Heart right ventricle (tissue), 16 donors: ENCODE data around the gene PWWP2B. TPM values are rescaled to one million over a fixed set of nuclear protein-coding genes. Genes with fewer than 3 reads are reported as not detected.
A peak's percentile ranks its signal among the peaks of the same experiment; 100 is the strongest.

Experiments
- ATAC-seq, 8 donors: fragments of 200-7000 bp; cut with Tn5 transposase; one replicate each; pipeline ENCODE4 v1.9.1; 2020; ENCODE audit warnings: mild to moderate bottlenecking in 8 of 8, moderate library complexity in 8 of 8, moderate number of reproducible peaks in 1 of 8
- DNase-seq, 2 donors: peaks; one replicate each; pipeline ENCODE4 v3.0.0-alpha.2; 2020
- H3K27ac ChIP-seq, 10 donors: fragments of 200-600 bp; sonication (generic) in 2 of 10; one replicate each; pipeline versions ENCODE4 v1.5.0 to v1.8.0; 2020 to 2022; ENCODE audit warnings: mild to moderate bottlenecking in 3 of 10
- H3K27me3 ChIP-seq, 7 donors: fragments of 200-600 bp; one replicate each; pipeline ENCODE4 v1.8.0; 2021 to 2022; ENCODE audit warnings: mild to moderate bottlenecking in 2 of 7
- H3K36me3 ChIP-seq, 9 donors: fragments of 200-600 bp; sonication (generic) in 1 of 9; one replicate each; pipeline versions ENCODE4 v1.5.0 to v1.8.0; 2020 to 2022; ENCODE audit warnings: mild to moderate bottlenecking in 2 of 9
- H3K4me1 ChIP-seq, 9 donors: fragments of 200-600 bp; sonication (generic) in 1 of 9; one replicate each; pipeline versions ENCODE4 v1.5.0 to v1.8.0; 2020 to 2022; ENCODE audit warnings: mild to moderate bottlenecking in 4 of 9
- H3K4me3 ChIP-seq, 10 donors: fragments of 200-600 bp; sonication (generic) in 2 of 10; one replicate each; pipeline versions ENCODE4 v1.5.0 to v1.8.0; 2020 to 2022; ENCODE audit warnings: mild to moderate bottlenecking in 7 of 10, moderate library complexity in 2 of 10
- H3K9me3 ChIP-seq, 11 donors: fragments of 200-600 bp in 10 of 11; sonication (generic) in 2 of 11; one replicate each; pipeline versions ENCODE4 v1.5.0 to v1.8.0; 2013 to 2022; ENCODE audit warnings: mild to moderate bottlenecking in 2 of 11, control low read depth in 1 of 11, moderate library complexity in 1 of 11
- CTCF ChIP-seq, 9 donors: fragments of 200-600 bp; sonication (generic) in 2 of 9; IDR thresholded peaks; one replicate each; pipeline versions ENCODE4 v1.5.0 to v1.8.0; 2021 to 2022; ENCODE audit warnings: antibody characterized with exemption in 9 of 9, mild to moderate bottlenecking in 5 of 9, moderate library complexity in 1 of 9
- WGBS, 2 donors: extraction: QIAGEN DNeasy Blood & Tissue Kit; methylation state at CpG; one replicate each; pipeline ENCODE4 v1.1.7; 2013; ENCODE audit warnings: inconsistent platforms in 1 of 2; 5-methylcytosine and 5-hydroxymethylcytosine counted together
- intact Hi-C, 10 donors: fragments of 100-400 bp; cut with DNase I; formaldehyde crosslinking; loops; one replicate each; pipeline versions ENCODE4 v1.11.1 to v1.14.2; 2022
- polyA plus RNA-seq, 2 donors: library from polyadenylated mRNA; stranded (reverse); fragments of 200-250 nt; gene quantifications; one replicate each; pipeline ENCODE4 v1.2.3, GENCODE V29; 2013
- total RNA-seq, 10 donors: library from RNA; stranded (reverse); fragmentation: NEBNext Ultra II Directional in 3 of 10; extraction: Animal tissue kit (Norgen Biotek cat#: 25700) in 3 of 10; gene quantifications; one replicate each; pipeline versions ENCODE4 v1.2.1 to v1.2.4, GENCODE V29; 2021 to 2023
- donor health status: Arrhythmogenic right ventricular cardiomyopathy.
- donor health status: ischemic (EF 13 %, LVEDD 7.1; RV severe dilation, severe dysfunction).
- donor health status: healthy with polysubstance abuse.
- donor health status: DM: no; HTN: yes; CAD: no.
- donor health status: DM: no; HTN: no; CAD: no.
- donor health status: ischemic (EF 25% LVEDD 6.9; RV normal size, moderate dysfunction).
- donor health status: ischemic (EF 25% LVEDD 5.7; RV mildly dilated, moderate dysfunction).
- donor health status: healthy.
- donor health status: DM: yes; HTN: yes; CAD: no.
- donor health status: Ischemic cardiomyopathy.
- donor health status: ischemic (EF 35%, LVEDD 5.7; RV mildly dilated, moderate dysfunction).
- donor health status: nonischemic (EF 11% LVEDD 7.7; RV severe dilation, severe dysfunction).
- donor health status: DM: yes; HTN: yes; CAD: no.
- donor health status: PGD.
- donor health status: ischemic (EF 29% LVEDD 5.4; RV normal size, mild dysfunction).
- donor health status: nonischemic (EF 23%, LVEDD 6.1; RV moderate dilation, normal function).

The PWWP2B gene
- total and polyA plus RNA-seq, 12 donors, result 11.1 to 21.3 (median 15.0) TPM

DNA sequence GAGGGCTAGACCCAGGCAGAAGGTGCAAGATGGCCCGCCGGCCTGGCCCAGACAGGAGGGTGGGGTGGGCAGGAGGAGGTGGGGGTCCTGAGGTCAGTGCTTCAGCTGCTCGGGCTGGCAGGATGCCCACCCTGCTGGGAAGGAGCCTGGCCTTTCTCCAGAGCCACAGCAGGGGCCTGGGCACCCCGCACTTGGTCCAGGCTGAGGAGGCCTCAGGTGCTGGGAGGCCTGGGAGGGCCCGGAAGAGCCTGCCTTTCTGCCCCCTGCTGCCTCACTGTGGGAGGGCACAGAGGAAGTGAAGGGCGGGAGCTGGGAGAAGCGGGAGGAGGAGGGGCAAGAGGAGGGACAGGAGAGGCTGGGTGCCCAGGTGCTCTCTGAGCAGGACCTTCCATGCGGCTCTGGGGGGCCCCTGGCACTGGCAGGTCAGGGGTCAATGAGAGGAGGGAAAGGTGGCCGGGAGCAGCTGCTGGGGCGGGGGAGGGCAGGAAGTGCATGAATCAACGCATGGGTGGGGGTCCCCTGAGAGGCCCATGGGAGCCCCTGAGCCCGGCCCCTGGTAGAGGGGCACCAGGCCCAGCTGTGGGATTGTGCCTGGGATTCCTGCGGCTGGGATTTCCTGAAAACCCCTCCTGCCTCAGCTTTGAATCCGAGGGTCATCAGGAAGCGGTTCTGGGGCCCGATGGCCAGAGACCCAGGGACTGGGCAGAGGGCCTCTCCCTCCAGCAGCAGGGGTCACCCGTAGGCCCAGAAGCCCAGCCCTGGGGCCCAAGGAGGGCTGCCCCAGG is 49.9 kb downstream of the PWWP2B start:
- H3K4me1 ChIP-seq, result peaks cover 0 to 40% (median 16%) of the 10 kb centered on the region in 9 donors
- H3K36me3 ChIP-seq, result no peaks in the 10 kb centered on the region
- ATAC-seq, result peak; percentile 59 to 77 (median 69)
- no peak for DNase-seq
- intact Hi-C loops, result loop anchor here in 3 of 10 donors (2.0 to 5.0 kb wide), 3 partner anchors 45 to 230 kb away; no protein-coding TSS in a partner anchor
- TF ChIP-seq CTCF (IDR thresholded peaks at IDR 0.05), result peak in 8 of 9 donors; percentile 14 to 59 (median 44)
- no peaks in the 10 kb centered on the region for H3K27me3 ChIP-seq
- 53 to 63% methylated on average over 17 of the region's 17 CpGs for WGBS, 2 donors
- H3K27ac ChIP-seq, result peak overlapping the region in 4 of 10 donors; percentile 12 to 92 (median 54)
- no peaks in the 10 kb centered on the region for H3K9me3 ChIP-seq
- H3K4me3 ChIP-seq, result peak overlapping the region in 1 of 10 donors; percentile 24

- ATAC-seq (peak in 3 of 8 donors; percentile 5 to 11 (median 6)), DNase-seq (no peak)
- H3K27ac ChIP-seq, result peak overlapping the region in 7 of 10 donors; percentile 12 to 92 (median 35)
- H3K36me3 ChIP-seq, result no peaks in the 10 kb centered on the region
- no peak for TF ChIP-seq CTCF (IDR thresholded peaks at IDR 0.05)
- no peaks in the 10 kb centered on the region for H3K9me3 ChIP-seq
- intact Hi-C loops, result loop anchor here in 3 of 10 donors (2.0 to 5.0 kb wide), 3 partner anchors 45 to 230 kb away; no protein-coding TSS in a partner anchor
- H3K27me3 ChIP-seq, result no peaks in the 10 kb centered on the region
- 75 to 78% methylated on average over 29 of the region's 29 CpGs for WGBS, 2 donors
- H3K4me1 ChIP-seq, result peaks cover 0 to 44% (median 20%) of the 10 kb centered on the region in 9 donors
- peak overlapping the region in 1 of 10 donors; percentile 24 for H3K4me3 ChIP-seq
Measured at GRCh38 chr10:132447446-132448247, 50.6 kb downstream of the PWWP2B start.

DNA sequence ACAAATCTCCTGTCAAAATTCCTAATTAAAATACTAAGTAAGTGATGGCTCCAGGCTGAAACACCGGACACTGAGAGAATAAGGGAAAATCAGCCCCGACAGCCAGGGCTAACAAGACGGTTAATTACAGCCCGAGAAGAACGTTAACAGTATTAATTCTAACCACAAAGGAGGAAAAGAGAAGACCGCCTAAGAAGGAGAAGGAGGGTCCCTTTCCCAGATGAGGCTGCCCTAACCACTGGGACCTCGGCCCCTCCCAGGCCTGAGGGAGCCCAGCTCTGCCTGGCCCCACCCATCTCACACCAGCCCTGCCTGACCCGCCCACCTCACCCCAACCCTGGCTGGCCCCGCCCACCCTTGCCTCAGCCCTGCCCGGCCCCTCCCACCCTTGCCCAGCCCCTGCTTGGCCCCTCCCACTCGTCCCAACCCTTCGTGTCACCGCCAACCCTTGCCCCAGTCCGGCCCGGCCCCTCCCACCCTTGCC is 51.3 kb downstream of the PWWP2B start:
- no peaks in the 10 kb centered on the region for H3K36me3 ChIP-seq
- WGBS, 2 donors, result 78 to 82% methylated on average over 8 to 15 of the region's 15 CpGs
- intact Hi-C loops, result loop anchor here in 2 of 10 donors (5.0 kb wide), 2 partner anchors 46 to 231 kb away; no protein-coding TSS in a partner anchor
- H3K27ac ChIP-seq, result peak overlapping the region in 5 of 10 donors; percentile 21 to 92 (median 35)
- peak in 2 of 8 donors; percentile 22 to 44 for ATAC-seq
- peak in 1 of 2 donors; percentile 66 for DNase-seq
- peak overlapping the region in 1 of 10 donors; percentile 24 for H3K4me3 ChIP-seq
- no peaks in the 10 kb centered on the region for H3K9me3 ChIP-seq
- no peaks in the 10 kb centered on the region for H3K27me3 ChIP-seq
- H3K4me1 ChIP-seq, result peaks cover 5 to 51% (median 26%) of the 10 kb centered on the region in 9 donors
- TF ChIP-seq CTCF (IDR thresholded peaks at IDR 0.05), result no peak
